SK-N-SH (cell line): ENCODE data around the gene TBXAS1. TPM values are rescaled to one million over a fixed set of nuclear protein-coding genes. Genes with fewer than 3 reads are reported as not detected.

Experiments used
- CTCF ChIA-PET: fragments of 300-600, 350-600 bp; formaldehyde crosslinking; extraction: SDS; loops from one replicate; lab custom pipeline; 2021; lab: Yijun Ruan, JAX
- POLR2A ChIA-PET: fragments of 350-600 bp; sonication (Branson Sonifier 250); formaldehyde crosslinking; extraction: SDS; loops from one replicate; lab custom pipeline; 2020; ENCODE audit warnings: antibody characterized with exemption, inconsistent platforms; lab: Yijun Ruan, JAX
- DNase-seq: peaks from one replicate; pipeline ENCODE4 v3.0.0; 2012
- H2AFZ ChIP-seq: fragments of 200-600 bp; sonication (generic); 2 replicates; pipeline ENCODE4 v1.8.1; 2016; ENCODE audit warnings: antibody characterized with exemption, mild to moderate bottlenecking, low read depth
- H3F3A ChIP-seq: fragments of 200-600 bp; sonication (generic); replicated peaks from 2 replicates; pipeline ENCODE3; 2016; ENCODE audit warnings: antibody characterized with exemption, mild to moderate bottlenecking; ENCODE audit not compliant: insufficient read depth
- H3K27ac ChIP-seq, 2 experiments: fragments of 200-500 bp in 1 of 2; fragments of 200-600 bp in 1 of 2; sonication (Bioruptor generic) in 1 of 2; sonication (generic), shearing (Covaris generic) in 1 of 2; 2 replicates each; pipeline versions ENCODE4 v1.5.1 to v1.6.1; 2014 to 2016; ENCODE audit warnings: low read depth in 2 of 2, inconsistent platforms in 1 of 2, low read length in 1 of 2, mild to moderate bottlenecking in 1 of 2, mixed read lengths in 1 of 2
- H3K27me3 ChIP-seq: fragments of 200-600 bp; sonication (generic), shearing (Covaris generic); 2 replicates; pipeline ENCODE4 v1.6.1; 2016; ENCODE audit warnings: mixed run types; ENCODE audit not compliant: insufficient read depth
- H3K36me3 ChIP-seq, 2 experiments: fragments of 200-500 bp in 1 of 2; fragments of 200-600 bp in 1 of 2; sonication (Bioruptor generic) in 1 of 2; sonication (generic) in 1 of 2; replicated peaks in 1 of 2; 2 replicates each; pipeline versions ENCODE3 to v1.5.1; 2014 to 2016; ENCODE audit warnings: low read length in 1 of 2, mild to moderate bottlenecking in 1 of 2; ENCODE audit not compliant: insufficient read depth in 2 of 2, control insufficient read depth in 1 of 2
- H3K4me1 ChIP-seq, 2 experiments: fragments of 200-500 bp in 1 of 2; fragments of 200-600 bp in 1 of 2; sonication (Bioruptor generic) in 1 of 2; sonication (generic), shearing (Covaris generic) in 1 of 2; 2 replicates each; pipeline versions ENCODE4 v1.5.1 to v1.6.1; 2014 to 2016; ENCODE audit warnings: low read depth in 1 of 2, low read length in 1 of 2, mixed run types in 1 of 2; ENCODE audit not compliant: insufficient read depth in 2 of 2, control insufficient read depth in 1 of 2
- H3K4me2 ChIP-seq: fragments of 200-600 bp; sonication (generic), shearing (Covaris generic); 2 replicates; pipeline ENCODE4 v1.6.1; 2017; ENCODE audit warnings: mixed run types
- H3K4me3 ChIP-seq, 2 experiments: fragments of 200-500 bp in 1 of 2; fragments of 200-600 bp in 1 of 2; sonication (Bioruptor generic) in 1 of 2; sonication (generic), shearing (Covaris generic) in 1 of 2; 2 replicates each; pipeline versions ENCODE4 v1.5.1 to v1.8.1; 2014 to 2016; ENCODE audit warnings: low read depth in 2 of 2, inconsistent platforms in 1 of 2, low read length in 1 of 2, mild to moderate bottlenecking in 1 of 2, mixed read lengths in 1 of 2, moderate library complexity in 1 of 2
- H3K79me2 ChIP-seq: fragments of 200-600 bp; sonication (generic); 2 replicates; pipeline ENCODE4 v1.8.1; 2017; ENCODE audit warnings: mild to moderate bottlenecking; ENCODE audit not compliant: insufficient read depth
- H3K9ac ChIP-seq: fragments of 200-600 bp; sonication (generic); 2 replicates; pipeline ENCODE4 v1.6.1; 2017; ENCODE audit warnings: mixed run types
- H3K9me2 ChIP-seq: fragments of 200-600 bp; sonication (generic); 2 replicates; pipeline ENCODE4 v1.6.1; 2017; ENCODE audit warnings: mixed run types
- H3K9me3 ChIP-seq: fragments of 200-600 bp; sonication (generic); 2 replicates; pipeline ENCODE4 v1.6.1; 2017; ENCODE audit warnings: mixed run types, mild to moderate bottlenecking, moderate library complexity
- H4K20me1 ChIP-seq: fragments of 200-600 bp; sonication (generic); 2 replicates; pipeline ENCODE4 v1.6.1; 2017; ENCODE audit warnings: mild to moderate bottlenecking, mixed run types; ENCODE audit not compliant: insufficient read depth
- CHD2 ChIP-seq: fragments of 150-350 bp; IDR thresholded peaks from 2 replicates; pipeline ENCODE4 v1.6.1; 2018; ENCODE audit warnings: low read length; ENCODE audit not compliant: partially characterized antibody
- CTCF ChIP-seq: fragments of 200-600 bp; sonication (generic); IDR thresholded peaks from 2 replicates; pipeline ENCODE4 v1.6.1; 2017; ENCODE audit warnings: antibody characterized with exemption, mild to moderate bottlenecking, moderate library complexity
- ELF1 ChIP-seq: IDR thresholded peaks from 2 replicates; pipeline ENCODE4 v1.4.0; 2012
- EZH2phosphoT487 ChIP-seq: fragments of 200-600 bp; sonication (generic); IDR thresholded peaks from 2 replicates; pipeline ENCODE4 v1.6.1; 2017; ENCODE audit warnings: low read depth, mixed run types, mild to moderate bottlenecking, antibody characterized with exemption, moderate library complexity, borderline replicate concordance
- FOSL2 ChIP-seq: IDR thresholded peaks from 2 replicates; pipeline ENCODE4 v1.4.0; 2012; ENCODE audit warnings: low read depth, mild to moderate bottlenecking, moderate library complexity, borderline replicate concordance
- FOXJ3 ChIP-seq: sonication (generic); formaldehyde crosslinking; IDR thresholded peaks from 2 replicates; pipeline ENCODE4 v1.5.1; 2020; ENCODE audit warnings: mild to moderate bottlenecking, missing genetic modification reagents
- GABPA ChIP-seq: IDR thresholded peaks from 2 replicates; pipeline ENCODE4 v1.4.0; 2012; ENCODE audit warnings: low read depth, mild to moderate bottlenecking
- MXI1 ChIP-seq: IDR thresholded peaks from 2 replicates; pipeline ENCODE4 v1.6.1; 2012; ENCODE audit warnings: mild to moderate bottlenecking, low read depth, low read length, improper control_type of control experiment
- NRF1 ChIP-seq: IDR thresholded peaks from 2 replicates; pipeline ENCODE4 v1.6.1; 2012; ENCODE audit warnings: low read depth, mild to moderate bottlenecking, low read length
- PBX3 ChIP-seq: IDR thresholded peaks from 2 replicates; pipeline ENCODE4; 2012
- RAD21 ChIP-seq: IDR thresholded peaks from 2 replicates; pipeline ENCODE4 v1.6.1; 2012; ENCODE audit warnings: mild to moderate bottlenecking, low read length
- SIN3A ChIP-seq: IDR thresholded peaks from 2 replicates; pipeline ENCODE4 v1.6.1; 2012; ENCODE audit warnings: low read depth, mild to moderate bottlenecking, low read length, moderate library complexity, borderline replicate concordance
- SMC3 ChIP-seq: IDR thresholded peaks from 2 replicates; pipeline ENCODE4 v1.6.1; 2012; ENCODE audit warnings: low read depth, low read length, improper control_type of control experiment
- TAF1 ChIP-seq: IDR thresholded peaks from 2 replicates; pipeline ENCODE4 v1.6.1; 2012; ENCODE audit warnings: low read depth, mild to moderate bottlenecking, low read length, moderate library complexity, borderline replicate concordance
- TCF12 ChIP-seq: IDR thresholded peaks from 2 replicates; pipeline ENCODE4 v1.4.0; 2012
- WGBS: methylation state at CpG from one replicate; pipeline ENCODE4 v1.1.6; 2017; ENCODE audit warnings: low lambda C conversion rate; 5-methylcytosine and 5-hydroxymethylcytosine counted together
- polyA plus RNA-seq, 3 experiments: library from polyadenylated mRNA; depleted of rRNA; stranded (reverse); fragments of >200 nt; gene quantifications; 2 replicates each; pipeline ENCODE4 v1.2.3, GENCODE V29; 2012
- TF ChIP-seq, protein P1 (sequence below): fragments of 150-350 bp; IDR thresholded peaks from 2 replicates; pipeline ENCODE4 v1.6.1; 2016; ENCODE audit warnings: mild to moderate bottlenecking, low read depth, low read length
- TF ChIP-seq, protein P2 (sequence below): IDR thresholded peaks from 2 replicates; pipeline ENCODE4 v1.4.0; 2012; ENCODE audit warnings: low read depth, borderline replicate concordance
- TF ChIP-seq, protein P3 (sequence below): IDR thresholded peaks from 2 replicates; pipeline ENCODE4 v1.6.1; 2012; ENCODE audit warnings: mild to moderate bottlenecking, low read depth, low read length, moderate library complexity
- TF ChIP-seq, protein P4 (sequence below): IDR thresholded peaks from 2 replicates; pipeline ENCODE4 v1.4.0; 2012; ENCODE audit warnings: low read depth, borderline replicate concordance

Gene TBXAS1
- polyA plus RNA-seq, 1 of the 3 experiments (the other 2 are of a cell fraction), result 4.4 TPM

DNA sequence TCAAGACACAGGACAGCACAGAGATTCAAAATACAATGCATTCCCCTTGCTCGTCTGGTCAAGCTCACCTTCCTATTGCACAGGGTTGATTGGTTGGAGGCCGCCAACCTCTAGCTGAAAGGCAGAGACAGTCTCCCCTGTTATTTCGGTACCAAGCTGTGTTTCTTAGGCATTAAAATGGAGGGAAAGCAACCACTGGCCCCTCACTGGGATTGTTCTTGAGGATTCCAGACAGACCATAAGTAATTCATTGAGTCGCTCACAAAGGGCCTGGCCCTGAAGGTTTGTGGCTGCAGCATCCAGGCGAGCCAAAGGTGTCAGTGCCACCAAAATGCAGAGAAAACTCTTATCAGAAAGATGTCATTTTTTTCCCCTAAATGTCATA is 152.4 kb downstream of the TBXAS1 start:
- no peak overlapping the region for H2AFZ ChIP-seq

More for the DNA sequence above, 152.4 kb downstream of the TBXAS1 start:
- Histone ChIP-seq H3K4me3 (no peak overlapping the region), H3K79me2 (no peaks in the 10 kb centered on the region), H3K27me3 (no peaks in the 10 kb centered on the region; the same call in 1 of the 2 replicates), H3K9me2 (no peaks in the 10 kb centered on the region), H4K20me1 (no peaks in the 10 kb centered on the region), H3K4me1 (peaks cover 0 to 3% of the 10 kb centered on the region in 2 experiments; a peak in 1 of 4 replicates), H3K9ac (no peak overlapping the region), H3K36me3 (no peaks in the 10 kb centered on the region), H3F3A (peaks cover 4% of the 10 kb centered on the region), H3K4me2 (no peak overlapping the region), H3K27ac (no peak overlapping the region), H3K9me3 (no peaks in the 10 kb centered on the region)
- WGBS, result 94% methylated on average over 5 of the region's 5 CpGs
- POLR2A ChIA-PET, result no interaction called here
- TF ChIP-seq, protein P1, sequence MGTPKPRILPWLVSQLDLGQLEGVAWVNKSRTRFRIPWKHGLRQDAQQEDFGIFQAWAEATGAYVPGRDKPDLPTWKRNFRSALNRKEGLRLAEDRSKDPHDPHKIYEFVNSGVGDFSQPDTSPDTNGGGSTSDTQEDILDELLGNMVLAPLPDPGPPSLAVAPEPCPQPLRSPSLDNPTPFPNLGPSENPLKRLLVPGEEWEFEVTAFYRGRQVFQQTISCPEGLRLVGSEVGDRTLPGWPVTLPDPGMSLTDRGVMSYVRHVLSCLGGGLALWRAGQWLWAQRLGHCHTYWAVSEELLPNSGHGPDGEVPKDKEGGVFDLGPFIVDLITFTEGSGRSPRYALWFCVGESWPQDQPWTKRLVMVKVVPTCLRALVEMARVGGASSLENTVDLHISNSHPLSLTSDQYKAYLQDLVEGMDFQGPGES, result no peak
- no peak for TF ChIP-seq TCF12
- TF ChIP-seq TAF1, result no peak
- TF ChIP-seq MXI1, result no peak
- no peak for TF ChIP-seq RAD21
- TF ChIP-seq, protein P2, sequence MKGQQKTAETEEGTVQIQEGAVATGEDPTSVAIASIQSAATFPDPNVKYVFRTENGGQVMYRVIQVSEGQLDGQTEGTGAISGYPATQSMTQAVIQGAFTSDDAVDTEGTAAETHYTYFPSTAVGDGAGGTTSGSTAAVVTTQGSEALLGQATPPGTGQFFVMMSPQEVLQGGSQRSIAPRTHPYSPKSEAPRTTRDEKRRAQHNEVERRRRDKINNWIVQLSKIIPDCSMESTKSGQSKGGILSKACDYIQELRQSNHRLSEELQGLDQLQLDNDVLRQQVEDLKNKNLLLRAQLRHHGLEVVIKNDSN, result no peak
- TF ChIP-seq FOXJ3 (CRISPR knock-in tag), result no peak
- no peak for TF ChIP-seq CHD2
- no peak for TF ChIP-seq FOSL2
- TF ChIP-seq, protein P3, sequence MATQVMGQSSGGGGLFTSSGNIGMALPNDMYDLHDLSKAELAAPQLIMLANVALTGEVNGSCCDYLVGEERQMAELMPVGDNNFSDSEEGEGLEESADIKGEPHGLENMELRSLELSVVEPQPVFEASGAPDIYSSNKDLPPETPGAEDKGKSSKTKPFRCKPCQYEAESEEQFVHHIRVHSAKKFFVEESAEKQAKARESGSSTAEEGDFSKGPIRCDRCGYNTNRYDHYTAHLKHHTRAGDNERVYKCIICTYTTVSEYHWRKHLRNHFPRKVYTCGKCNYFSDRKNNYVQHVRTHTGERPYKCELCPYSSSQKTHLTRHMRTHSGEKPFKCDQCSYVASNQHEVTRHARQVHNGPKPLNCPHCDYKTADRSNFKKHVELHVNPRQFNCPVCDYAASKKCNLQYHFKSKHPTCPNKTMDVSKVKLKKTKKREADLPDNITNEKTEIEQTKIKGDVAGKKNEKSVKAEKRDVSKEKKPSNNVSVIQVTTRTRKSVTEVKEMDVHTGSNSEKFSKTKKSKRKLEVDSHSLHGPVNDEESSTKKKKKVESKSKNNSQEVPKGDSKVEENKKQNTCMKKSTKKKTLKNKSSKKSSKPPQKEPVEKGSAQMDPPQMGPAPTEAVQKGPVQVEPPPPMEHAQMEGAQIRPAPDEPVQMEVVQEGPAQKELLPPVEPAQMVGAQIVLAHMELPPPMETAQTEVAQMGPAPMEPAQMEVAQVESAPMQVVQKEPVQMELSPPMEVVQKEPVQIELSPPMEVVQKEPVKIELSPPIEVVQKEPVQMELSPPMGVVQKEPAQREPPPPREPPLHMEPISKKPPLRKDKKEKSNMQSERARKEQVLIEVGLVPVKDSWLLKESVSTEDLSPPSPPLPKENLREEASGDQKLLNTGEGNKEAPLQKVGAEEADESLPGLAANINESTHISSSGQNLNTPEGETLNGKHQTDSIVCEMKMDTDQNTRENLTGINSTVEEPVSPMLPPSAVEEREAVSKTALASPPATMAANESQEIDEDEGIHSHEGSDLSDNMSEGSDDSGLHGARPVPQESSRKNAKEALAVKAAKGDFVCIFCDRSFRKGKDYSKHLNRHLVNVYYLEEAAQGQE, result no peak
- no peak for TF ChIP-seq SMC3
- TF ChIP-seq ELF1, result no peak
- TF ChIP-seq EZH2phosphoT487, result no peak
- TF ChIP-seq, protein P4, sequence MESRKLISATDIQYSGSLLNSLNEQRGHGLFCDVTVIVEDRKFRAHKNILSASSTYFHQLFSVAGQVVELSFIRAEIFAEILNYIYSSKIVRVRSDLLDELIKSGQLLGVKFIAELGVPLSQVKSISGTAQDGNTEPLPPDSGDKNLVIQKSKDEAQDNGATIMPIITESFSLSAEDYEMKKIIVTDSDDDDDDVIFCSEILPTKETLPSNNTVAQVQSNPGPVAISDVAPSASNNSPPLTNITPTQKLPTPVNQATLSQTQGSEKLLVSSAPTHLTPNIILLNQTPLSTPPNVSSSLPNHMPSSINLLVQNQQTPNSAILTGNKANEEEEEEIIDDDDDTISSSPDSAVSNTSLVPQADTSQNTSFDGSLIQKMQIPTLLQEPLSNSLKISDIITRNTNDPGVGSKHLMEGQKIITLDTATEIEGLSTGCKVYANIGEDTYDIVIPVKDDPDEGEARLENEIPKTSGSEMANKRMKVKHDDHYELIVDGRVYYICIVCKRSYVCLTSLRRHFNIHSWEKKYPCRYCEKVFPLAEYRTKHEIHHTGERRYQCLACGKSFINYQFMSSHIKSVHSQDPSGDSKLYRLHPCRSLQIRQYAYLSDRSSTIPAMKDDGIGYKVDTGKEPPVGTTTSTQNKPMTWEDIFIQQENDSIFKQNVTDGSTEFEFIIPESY, result no peak
- TF ChIP-seq PBX3, result no peak
- no peak for TF ChIP-seq NRF1
- no peak for TF ChIP-seq SIN3A
- no peak for TF ChIP-seq GABPA
- TF ChIP-seq CTCF, result no peak
- CTCF ChIA-PET, result interaction anchor here (1.2 kb wide), 1 partner anchor 21 kb away, joined by 4 read pairs; no protein-coding TSS in a partner anchor
- no peak for DNase-seq
